COR-L47 (cell line): ENCODE results near the gene SIGLEC6.

ENCODE experiments used
- DNase-seq: peaks from one replicate; lab custom pipeline; 2025; lab: John Stamatoyannopoulos, UW

SIGLEC6 gene

GRCh38 chr19:51548213-51548651 lies 16.8 kb upstream of the SIGLEC6 start:
- no peak for DNase-seq

- DNase-seq, result no peak
These were observed 16.1 kb upstream of the SIGLEC6 start for GRCh38 chr19:51547397-51548212.

GRCh38 chr19:51546650-51547396 lies 15.4 kb upstream of the SIGLEC6 start:
- no peak for DNase-seq

GRCh38 chr19:51546107-51546649 lies 14.7 kb upstream of the SIGLEC6 start:
- DNase-seq, result no peak

- no peak for DNase-seq
These were observed 12.6 kb upstream of the SIGLEC6 start for GRCh38 chr19:51544038-51544437.

GRCh38 chr19:51542699-51543098 lies 11.2 kb upstream of the SIGLEC6 start:
- DNase-seq, result no peak

- DNase-seq, result no peak
These were observed 10.2 kb upstream of the SIGLEC6 start for GRCh38 chr19:51541458-51542357.

GRCh38 chr19:51539821-51540366 lies 8.4 kb upstream of the SIGLEC6 start:
- no peak for DNase-seq

- no peak for DNase-seq
These were observed 4.1 kb upstream of the SIGLEC6 start for GRCh38 chr19:51535535-51535934.

- DNase-seq, result no peak
These were observed 854 bp downstream of the SIGLEC6 start for GRCh38 chr19:51530616-51531015.

GRCh38 chr19:51529301-51529700 lies 2.2 kb downstream of the SIGLEC6 start:
- no peak for DNase-seq

GRCh38 chr19:51525651-51526050 lies 5.8 kb downstream of the SIGLEC6 start:
- DNase-seq, result no peak

- DNase-seq, result no peak
These were observed 6.7 kb downstream of the SIGLEC6 start for GRCh38 chr19:51524666-51525264.

- no peak for DNase-seq
These were observed 9.7 kb downstream of the SIGLEC6 start for GRCh38 chr19:51521781-51522180.

- DNase-seq, result no peak
These were observed 10.1 kb downstream of the SIGLEC6 start for GRCh38 chr19:51521357-51521756.

GRCh38 chr19:51520728-51521127 lies 10.7 kb downstream of the SIGLEC6 start:
- DNase-seq, result no peak

- peak; percentile 2 for DNase-seq
These were observed 16.5 kb downstream of the SIGLEC6 start for GRCh38 chr19:51514866-51515481.

GRCh38 chr19:51513968-51514367 lies 17.5 kb downstream of the SIGLEC6 start:
- DNase-seq, result no peak

GRCh38 chr19:51511353-51511752 lies 20.1 kb downstream of the SIGLEC6 start:
- DNase-seq, result no peak

GRCh38 chr19:51509823-51510660 lies 21.4 kb downstream of the SIGLEC6 start:
- no peak for DNase-seq
